HCT116 (cell line): ENCODE results near the gene CENPP. TPM values are rescaled to one million over a fixed set of nuclear protein-coding genes. Genes with fewer than 3 reads are reported as not detected.

ENCODE experiments used
- ATAC-seq: fragments of 200-7000 bp; cut with Tn5 transposase; 2 replicates; pipeline ENCODE4 v1.9.1; 2020; ENCODE audit warnings: mild to moderate bottlenecking, moderate library complexity
- BruUV-seq: library from RNA; stranded (reverse); fragments of 400-500 nt; replicated peaks from 2 replicates; lab custom pipeline; 2021; lab: Mats Ljungman, UMichigan
- CTCF ChIA-PET: fragments of 300-600 bp; sonication (Branson Sonifier 250); formaldehyde crosslinking; loops from one replicate; lab custom pipeline; 2021; ENCODE audit warnings: antibody characterized with exemption; lab: Charles Lee
- POLR2A ChIA-PET: fragments of 300-600, 350-600 bp; sonication (Branson Sonifier 250); formaldehyde crosslinking; loops from one replicate; lab custom pipeline; 2021; ENCODE audit warnings: antibody characterized with exemption; lab: Charles Lee
- RAD21 ChIA-PET, 2 experiments: fragments of 300-600 bp; sonication (Branson Sonifier 250); formaldehyde crosslinking; loops; one replicate each; lab custom pipeline; 2023; ENCODE audit warnings: low total read pairs in 2 of 2; ENCODE audit not compliant: uncharacterized antibody in 2 of 2, unreplicated experiment in 2 of 2, low non-redundant PET in 1 of 2; lab: Charles Lee
- DNase-seq: peaks from one replicate; pipeline ENCODE4 v3.0.0-alpha.2; 2010; ENCODE audit warnings: low read depth, low spot score
- H2AFZ ChIP-seq: fragments of 200-600 bp; shearing (Covaris generic), sonication (generic); 2 replicates; pipeline ENCODE4 v1.6.1; 2017; ENCODE audit warnings: low read depth, mixed run types, mixed read lengths, antibody characterized with exemption, low read length; ENCODE audit not compliant: poor library complexity, severe bottlenecking
- H3K27ac ChIP-seq: 2 replicates; pipeline ENCODE4 v1.5.1; 2012; ENCODE audit warnings: low read depth, low read length
- H3K27me3 ChIP-seq: fragments of 200-600 bp; sonication (generic); 2 replicates; pipeline ENCODE4 v1.6.1; 2016; ENCODE audit warnings: mixed run types, low read length, mixed read lengths; ENCODE audit not compliant: insufficient read depth
- H3K36me3 ChIP-seq, 2 experiments: fragments of 200-500 bp in 1 of 2; fragments of 200-600 bp in 1 of 2; sonication (Bioruptor generic) in 1 of 2; sonication (generic) in 1 of 2; 2 replicates each; pipeline versions ENCODE4 v1.5.1 to v1.6.1; 2014 to 2016; ENCODE audit warnings: low read length in 2 of 2, inconsistent platforms in 1 of 2, mixed read lengths in 1 of 2, mixed run types in 1 of 2; ENCODE audit not compliant: insufficient read depth in 2 of 2, control insufficient read depth in 1 of 2
- H3K4me1 ChIP-seq, 2 experiments: fragments of 200-600 bp in 1 of 2; sonication (generic) in 1 of 2; 2 replicates each; pipeline versions ENCODE4 v1.5.1 to v1.6.1; 2012 to 2017; ENCODE audit warnings: low read length in 2 of 2, inconsistent platforms in 1 of 2, mild to moderate bottlenecking in 1 of 2, mixed read lengths in 1 of 2, mixed run types in 1 of 2, moderate library complexity in 1 of 2; ENCODE audit not compliant: insufficient read depth in 2 of 2, control insufficient read depth in 1 of 2
- H3K4me2 ChIP-seq: fragments of 200-600 bp; sonication (generic); 2 replicates; pipeline ENCODE4 v1.6.1; 2017; ENCODE audit warnings: mixed run types, low read length, mixed read lengths
- H3K4me3 ChIP-seq, 2 experiments: fragments of 200-600 bp in 1 of 2; sonication (generic) in 1 of 2; replicated peaks in 1 of 2; 2 replicates each; pipeline ENCODE4 v1.5.1; 2011 to 2016; ENCODE audit warnings: low read length in 2 of 2, control low read depth in 1 of 2, low read depth in 1 of 2, mild to moderate bottlenecking in 1 of 2, mixed read lengths in 1 of 2, mixed run types in 1 of 2
- H3K79me2 ChIP-seq: fragments of 200-600 bp; sonication (generic); 2 replicates; pipeline ENCODE4 v1.6.1; 2017; ENCODE audit warnings: mild to moderate bottlenecking, mixed run types, low read length, moderate library complexity, mixed read lengths; ENCODE audit not compliant: insufficient read depth
- H3K9ac ChIP-seq: fragments of 200-600 bp; sonication (generic); 2 replicates; pipeline ENCODE4 v1.6.1; 2016; ENCODE audit warnings: low read length, mixed read lengths
- H3K9me2 ChIP-seq: fragments of 200-600 bp; sonication (generic), shearing (Covaris generic); 2 replicates; pipeline ENCODE4 v1.6.1; 2017; ENCODE audit warnings: mixed run types, mild to moderate bottlenecking, moderate library complexity; ENCODE audit not compliant: insufficient read depth
- H3K9me3 ChIP-seq, 2 experiments: fragments of 200-500 bp in 1 of 2; fragments of 200-600 bp in 1 of 2; sonication (Bioruptor generic) in 1 of 2; sonication (generic) in 1 of 2; 2 replicates each; pipeline ENCODE4 v1.6.1; 2014 to 2017; ENCODE audit warnings: low read length in 2 of 2, mixed read lengths in 2 of 2, inconsistent platforms in 1 of 2, low read depth in 1 of 2, mild to moderate bottlenecking in 1 of 2, mixed run types in 1 of 2, moderate library complexity in 1 of 2; ENCODE audit not compliant: control insufficient read depth in 1 of 2, insufficient read depth in 1 of 2
- H4K20me1 ChIP-seq: fragments of 200-600 bp; sonication (generic), shearing (Covaris generic); 2 replicates; pipeline ENCODE4 v1.6.1; 2017; ENCODE audit warnings: mixed run types, mild to moderate bottlenecking, moderate library complexity; ENCODE audit not compliant: insufficient read depth
- CEBPB ChIP-seq: IDR thresholded peaks from 2 replicates; pipeline ENCODE4 v1.6.1; 2012; ENCODE audit warnings: low read depth
- EZH2 ChIP-seq: fragments of 200-600 bp; sonication (generic); IDR thresholded peaks from 2 replicates; pipeline ENCODE4 v1.6.1; 2017; ENCODE audit warnings: antibody characterized with exemption, mixed run types
- POLR2A ChIP-seq: IDR thresholded peaks from 2 replicates; pipeline ENCODE4 v1.7.0; 2011; ENCODE audit warnings: borderline replicate concordance; ENCODE audit not compliant: insufficient read depth, insufficient read length; ENCODE audit errors: extremely low read depth
- RAD21 ChIP-seq: IDR thresholded peaks from 2 replicates; pipeline ENCODE4 v1.6.1; 2012; ENCODE audit warnings: low read depth, mild to moderate bottlenecking
- ZNF274 ChIP-seq: fragments of 200-500 bp; sonication (Bioruptor generic); IDR thresholded peaks from 2 replicates; pipeline ENCODE4 v1.6.1; 2014; ENCODE audit warnings: mild to moderate bottlenecking, low read depth, low read length, inconsistent platforms
- intact Hi-C: fragments of 100-400 bp; cut with micrococcal nuclease; formaldehyde crosslinking; loops from 2 replicates; pipeline ENCODE4 v1.10.0; 2022
- total RNA-seq: library from RNA; stranded (reverse); gene quantifications from one replicate; pipeline ENCODE4 v1.2.1, GENCODE V29; 2021; ENCODE audit not compliant: unreplicated experiment
- TF ChIP-seq, protein P1 (sequence below): IDR thresholded peaks from 2 replicates; pipeline ENCODE4 v1.6.1; 2012; ENCODE audit warnings: low read depth
- TF ChIP-seq, protein P2 (sequence below): IDR thresholded peaks from 2 replicates; pipeline ENCODE4 v1.6.1; 2012

Gene CENPP
- total RNA-seq, 1 experiment from 2014 or later, result 7.0 TPM

DNA sequence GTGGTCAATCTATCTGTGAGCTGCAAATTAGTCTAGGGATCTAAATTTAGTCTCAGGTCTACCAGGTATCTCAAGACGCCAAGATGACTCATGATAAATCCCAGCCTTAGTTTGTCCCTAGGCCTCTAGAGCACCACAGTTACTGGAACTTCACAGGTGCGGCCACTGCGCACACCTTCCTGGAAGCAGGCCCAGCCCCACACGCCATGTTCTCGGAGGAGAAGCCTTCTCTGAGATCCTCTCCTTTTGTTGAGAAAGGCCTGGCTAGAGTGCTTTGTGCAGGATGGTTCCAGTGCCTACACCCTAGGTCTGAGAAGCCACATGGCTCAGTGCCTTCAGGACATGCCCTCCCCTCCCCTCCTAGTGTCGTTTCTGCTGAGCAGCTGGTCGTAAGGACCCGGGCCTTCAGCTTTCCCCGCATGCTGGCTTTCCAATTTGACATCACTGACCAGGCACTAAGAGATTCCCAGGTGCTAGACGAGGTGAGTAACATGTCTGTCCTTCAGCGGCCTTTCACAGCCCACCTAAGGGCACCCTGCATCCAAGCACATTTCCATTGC is 292.3 kb downstream of the CENPP start:
- BruUV-seq, result no TSS peak

DNA sequence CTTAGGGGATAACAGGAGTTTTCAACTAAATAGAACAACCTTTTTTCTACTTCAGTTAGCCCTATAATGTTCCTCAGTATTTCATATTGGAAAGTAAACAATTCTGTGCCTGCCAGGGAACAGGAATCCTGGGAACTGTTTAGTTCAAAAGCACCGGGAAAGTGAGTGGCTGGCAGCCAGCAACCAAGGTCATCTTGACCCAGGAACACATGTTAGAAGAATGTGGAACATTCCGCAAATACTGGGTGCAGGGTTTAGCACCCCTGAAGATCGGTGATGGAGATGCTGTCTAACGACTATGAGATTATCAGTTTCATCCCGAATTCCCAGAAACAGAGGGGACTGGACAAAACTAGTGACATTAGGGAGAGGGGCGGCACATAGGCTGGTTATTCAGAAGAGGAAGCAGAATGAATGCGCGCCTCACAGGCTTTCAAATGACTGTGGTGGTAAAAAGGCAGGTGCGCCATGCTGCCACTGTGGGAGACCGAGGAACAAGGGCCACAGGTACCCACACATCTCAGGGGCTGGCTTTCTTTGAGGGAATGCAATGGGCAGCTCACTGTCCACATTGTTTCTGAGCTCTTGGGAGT is 293.0 kb downstream of the CENPP start:
- RAD21 ChIA-PET, result no interaction called here
- CTCF ChIA-PET, result no interaction called here

More for the DNA sequence above, 292.3 kb downstream of the CENPP start:
- Histone ChIP-seq H3K4me1 (no peaks in the 10 kb centered on the region), H3K9me2 (no peaks in the 10 kb centered on the region), H3K27ac (no peak overlapping the region), H3K27me3 (no peaks in the 10 kb centered on the region), H3K36me3 (peaks cover 5 to 11% of the 10 kb centered on the region in 2 experiments; a peak in 3 of 4 replicates), H2AFZ (no peak overlapping the region), H3K4me3 (no peak overlapping the region), H3K4me2 (no peak overlapping the region), H4K20me1 (no peaks in the 10 kb centered on the region), H3K9ac (no peak overlapping the region), H3K79me2 (no peaks in the 10 kb centered on the region), H3K9me3 (no peaks in the 10 kb centered on the region)
- ChIA-PET CTCF (no interaction called here), POLR2A (no interaction called here), RAD21 (no interaction called here)
- intact Hi-C loops, result no loop called here
- TF ChIP-seq POLR2A, result no peak
- no peak for TF ChIP-seq EZH2
- no peak for TF ChIP-seq ZNF274
- no peak for TF ChIP-seq RAD21
- no peak for ATAC-seq
- no peak for DNase-seq

More for the DNA sequence above, 293.0 kb downstream of the CENPP start:
- no TSS peak for BruUV-seq
- DNase-seq (no peak), ATAC-seq (no peak)
- Histone ChIP-seq H3K27me3 (no peaks in the 10 kb centered on the region), H4K20me1 (no peaks in the 10 kb centered on the region), H3K9me3 (no peaks in the 10 kb centered on the region), H3K4me2 (no peak overlapping the region), H3K27ac (no peak overlapping the region), H3K4me1 (no peaks in the 10 kb centered on the region), H3K36me3 (peaks cover 5 to 11% of the 10 kb centered on the region in 2 experiments; a peak in 3 of 4 replicates), H3K79me2 (no peaks in the 10 kb centered on the region), H3K4me3 (no peak overlapping the region), H2AFZ (no peak overlapping the region), H3K9ac (no peak overlapping the region), H3K9me2 (no peaks in the 10 kb centered on the region)
- intact Hi-C loops, result no loop called here
- POLR2A ChIA-PET, result no interaction called here
- TF ChIP-seq, protein P1, sequence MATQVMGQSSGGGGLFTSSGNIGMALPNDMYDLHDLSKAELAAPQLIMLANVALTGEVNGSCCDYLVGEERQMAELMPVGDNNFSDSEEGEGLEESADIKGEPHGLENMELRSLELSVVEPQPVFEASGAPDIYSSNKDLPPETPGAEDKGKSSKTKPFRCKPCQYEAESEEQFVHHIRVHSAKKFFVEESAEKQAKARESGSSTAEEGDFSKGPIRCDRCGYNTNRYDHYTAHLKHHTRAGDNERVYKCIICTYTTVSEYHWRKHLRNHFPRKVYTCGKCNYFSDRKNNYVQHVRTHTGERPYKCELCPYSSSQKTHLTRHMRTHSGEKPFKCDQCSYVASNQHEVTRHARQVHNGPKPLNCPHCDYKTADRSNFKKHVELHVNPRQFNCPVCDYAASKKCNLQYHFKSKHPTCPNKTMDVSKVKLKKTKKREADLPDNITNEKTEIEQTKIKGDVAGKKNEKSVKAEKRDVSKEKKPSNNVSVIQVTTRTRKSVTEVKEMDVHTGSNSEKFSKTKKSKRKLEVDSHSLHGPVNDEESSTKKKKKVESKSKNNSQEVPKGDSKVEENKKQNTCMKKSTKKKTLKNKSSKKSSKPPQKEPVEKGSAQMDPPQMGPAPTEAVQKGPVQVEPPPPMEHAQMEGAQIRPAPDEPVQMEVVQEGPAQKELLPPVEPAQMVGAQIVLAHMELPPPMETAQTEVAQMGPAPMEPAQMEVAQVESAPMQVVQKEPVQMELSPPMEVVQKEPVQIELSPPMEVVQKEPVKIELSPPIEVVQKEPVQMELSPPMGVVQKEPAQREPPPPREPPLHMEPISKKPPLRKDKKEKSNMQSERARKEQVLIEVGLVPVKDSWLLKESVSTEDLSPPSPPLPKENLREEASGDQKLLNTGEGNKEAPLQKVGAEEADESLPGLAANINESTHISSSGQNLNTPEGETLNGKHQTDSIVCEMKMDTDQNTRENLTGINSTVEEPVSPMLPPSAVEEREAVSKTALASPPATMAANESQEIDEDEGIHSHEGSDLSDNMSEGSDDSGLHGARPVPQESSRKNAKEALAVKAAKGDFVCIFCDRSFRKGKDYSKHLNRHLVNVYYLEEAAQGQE, result no peak
- TF ChIP-seq CEBPB, result no peak
- TF ChIP-seq, protein P2, sequence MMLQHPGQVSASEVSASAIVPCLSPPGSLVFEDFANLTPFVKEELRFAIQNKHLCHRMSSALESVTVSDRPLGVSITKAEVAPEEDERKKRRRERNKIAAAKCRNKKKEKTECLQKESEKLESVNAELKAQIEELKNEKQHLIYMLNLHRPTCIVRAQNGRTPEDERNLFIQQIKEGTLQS, result no peak
